Glutamatergic neuron (in vitro differentiated cells): ENCODE data around the gene MYL9. TPM values are rescaled to one million over a fixed set of nuclear protein-coding genes. Genes with fewer than 3 reads are reported as not detected.

Source experiments
- DNase-seq: peaks from one replicate; pipeline ENCODE4 v3.0.0; 2022
- H3K27ac Mint-ChIP-seq: one replicate; pipeline ENCODE4 v1.8.0; 2020; ENCODE audit warnings: mild to moderate bottlenecking, mixed read lengths, inconsistent platforms; ENCODE audit not compliant: unreplicated experiment
- H3K27me3 Mint-ChIP-seq: one replicate; pipeline ENCODE4 v1.8.0; 2020; ENCODE audit warnings: mild to moderate bottlenecking, moderate library complexity, mixed read lengths, inconsistent platforms; ENCODE audit not compliant: unreplicated experiment
- H3K36me3 Mint-ChIP-seq: one replicate; pipeline ENCODE4 v1.8.0; 2020; ENCODE audit warnings: mild to moderate bottlenecking, mixed read lengths, inconsistent platforms; ENCODE audit not compliant: unreplicated experiment
- H3K4me1 Mint-ChIP-seq: one replicate; pipeline ENCODE4 v1.8.0; 2020; ENCODE audit warnings: mild to moderate bottlenecking, low read depth, mixed read lengths, inconsistent platforms; ENCODE audit not compliant: unreplicated experiment
- H3K4me3 Mint-ChIP-seq: one replicate; pipeline ENCODE4 v1.8.0; 2020; ENCODE audit warnings: mild to moderate bottlenecking, mixed read lengths, inconsistent platforms; ENCODE audit not compliant: unreplicated experiment
- H3K9me3 Mint-ChIP-seq: one replicate; pipeline ENCODE4 v1.8.0; 2020; ENCODE audit warnings: mild to moderate bottlenecking, moderate library complexity, mixed read lengths, inconsistent platforms; ENCODE audit not compliant: unreplicated experiment
- CTCF ChIP-seq: fragments of 200-600 bp; sonication (generic); IDR thresholded peaks from one replicate; pipeline ENCODE4 v1.5.0; 2021; ENCODE audit not compliant: partially characterized antibody, unreplicated experiment
- total RNA-seq: library from RNA; stranded (reverse); fragmentation: NEBNext Ultra II Directional; extraction: Animal tissue kit (Norgen Biotek cat#: 25700); gene quantifications from one replicate; pipeline ENCODE4 v1.2.1, GENCODE V29; 2021; ENCODE audit not compliant: unreplicated experiment

Gene MYL9
- total RNA-seq, 1 donor from 2014 or later = 2.0 TPM

DNA sequence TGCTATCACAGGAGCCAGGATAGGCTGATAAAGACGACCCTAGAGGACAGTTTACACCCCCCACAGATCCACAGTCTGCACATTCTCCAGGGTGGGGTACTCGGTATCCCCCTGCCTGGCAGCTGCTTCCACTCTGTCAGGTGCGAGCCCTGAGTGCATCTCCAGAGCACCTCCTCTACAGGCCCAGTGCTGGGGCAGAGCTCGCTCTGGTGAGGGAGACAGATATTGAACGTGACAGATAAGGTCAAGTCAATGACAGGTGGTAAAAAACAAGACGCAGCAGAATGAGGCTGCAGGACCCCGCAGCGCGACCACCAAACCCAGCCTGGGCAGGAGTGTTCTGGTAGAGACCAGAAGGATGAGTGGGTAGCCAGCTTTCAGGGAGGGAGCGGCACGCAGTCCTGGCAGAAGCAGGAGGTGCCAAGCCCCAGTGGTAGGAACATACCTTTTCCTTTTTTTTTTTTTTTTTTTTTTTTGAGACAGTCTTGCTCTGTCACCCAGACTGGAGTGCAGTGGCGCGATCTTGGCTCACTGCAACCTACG is 12.4 kb upstream of the MYL9 start:
- Mint-ChIP-seq H3K4me3 (no peak overlapping the region), H3K36me3 (no peaks in the 10 kb centered on the region)

DNA sequence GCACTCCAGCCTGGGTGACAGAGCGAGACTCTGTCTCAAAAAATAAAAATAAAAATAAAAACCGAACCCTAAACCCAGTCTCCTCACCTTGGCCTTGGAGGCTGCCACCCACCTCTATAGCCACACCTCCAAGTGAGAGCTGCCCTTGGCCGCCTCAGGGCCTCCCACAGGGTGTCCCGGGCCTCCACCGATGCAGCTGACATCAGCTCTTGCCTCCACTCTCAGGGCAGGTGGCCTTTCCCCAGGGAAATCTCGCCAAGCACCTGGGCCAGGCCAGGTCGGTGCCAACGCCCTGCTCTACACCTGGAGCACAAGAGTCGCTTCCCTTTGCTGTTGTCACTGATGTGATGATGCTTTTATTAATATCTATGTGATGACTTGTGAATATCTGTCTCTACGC is 8.9 kb upstream of the MYL9 start:
- Mint-ChIP-seq H3K4me1 (peaks cover 5% of the 10 kb centered on the region), H3K9me3 (peaks cover 6% of the 10 kb centered on the region), H3K27ac (no peak overlapping the region), H3K4me3 (no peak overlapping the region), H3K27me3 (peaks cover 6% of the 10 kb centered on the region), H3K36me3 (no peaks in the 10 kb centered on the region)
- DNase-seq = no peak
- TF ChIP-seq CTCF = no peak

More for the DNA sequence above, 12.4 kb upstream of the MYL9 start:
- peaks cover 7% of the 10 kb centered on the region for H3K9me3 Mint-ChIP-seq
- DNase-seq = no peak
- H3K27ac Mint-ChIP-seq = no peak overlapping the region
- peaks cover 8% of the 10 kb centered on the region for H3K4me1 Mint-ChIP-seq
- peaks cover 9% of the 10 kb centered on the region for H3K27me3 Mint-ChIP-seq
- TF ChIP-seq CTCF = no peak

- no peak for DNase-seq
- no peak overlapping the region for H3K4me3 Mint-ChIP-seq
- peaks cover 6% of the 10 kb centered on the region for H3K9me3 Mint-ChIP-seq
- no peak overlapping the region for H3K27ac Mint-ChIP-seq
- TF ChIP-seq CTCF = no peak
- peaks cover 6% of the 10 kb centered on the region for H3K27me3 Mint-ChIP-seq
- no peaks in the 10 kb centered on the region for H3K36me3 Mint-ChIP-seq
- peaks cover 4% of the 10 kb centered on the region for H3K4me1 Mint-ChIP-seq
Measured at GRCh38 chr20:36532822-36533221, 8.5 kb upstream of the MYL9 start.

GRCh38 chr20:36538026-36538722 is 3.1 kb upstream of the MYL9 start:
- no peak overlapping the region for H3K4me3 Mint-ChIP-seq
- TF ChIP-seq CTCF = no peak
- H3K27me3 Mint-ChIP-seq = peaks cover 3% of the 10 kb centered on the region
- H3K36me3 Mint-ChIP-seq = no peaks in the 10 kb centered on the region
- H3K4me1 Mint-ChIP-seq = no peaks in the 10 kb centered on the region
- H3K9me3 Mint-ChIP-seq = peaks cover 5% of the 10 kb centered on the region
- DNase-seq = no peak
- no peak overlapping the region for H3K27ac Mint-ChIP-seq

- TF ChIP-seq CTCF = no peak
- Mint-ChIP-seq H3K27ac (no peak overlapping the region), H3K27me3 (peaks cover 3% of the 10 kb centered on the region), H3K4me1 (no peaks in the 10 kb centered on the region), H3K9me3 (peaks cover 6% of the 10 kb centered on the region), H3K36me3 (no peaks in the 10 kb centered on the region), H3K4me3 (peak overlapping the region; percentile 12)
- DNase-seq = no peak
Measured at GRCh38 chr20:36540551-36541211, 638 bp upstream of the MYL9 start.
